ENCODE data around the gene BAK1.
"Not testable (repeated sequence)": the region's sequence is repeated elsewhere in the genome, so short reads cannot be mapped to it uniquely, and the experiment has no call there.

BAK1 gene

GRCh38 chr6:33551538-33551937 lies 28.5 kb downstream of the BAK1 start:
- DNase-seq (ENCODE audit: low read depth) = no peak

- no peak for DNase-seq (ENCODE audit: low read depth)
Measured at GRCh38 chr6:33549896-33550295, 30.2 kb downstream of the BAK1 start.

- no peak for DNase-seq (ENCODE audit: low read depth)
Measured at GRCh38 chr6:33549196-33549595, 30.9 kb downstream of the BAK1 start.

GRCh38 chr6:33547499-33547898 lies 32.6 kb downstream of the BAK1 start:
- no peak for DNase-seq (ENCODE audit: low read depth)

- no peak for DNase-seq (ENCODE audit: low read depth)
Measured at GRCh38 chr6:33546766-33547165, 33.3 kb downstream of the BAK1 start.

GRCh38 chr6:33545292-33545691 lies 34.8 kb downstream of the BAK1 start:
- DNase-seq (ENCODE audit: low read depth) = not testable (repeated sequence)

GRCh38 chr6:33543116-33543515 lies 37.0 kb downstream of the BAK1 start:
- no peak for DNase-seq (ENCODE audit: low read depth)

- DNase-seq (ENCODE audit: low read depth) = no peak
Measured at GRCh38 chr6:33540768-33541167, 39.3 kb downstream of the BAK1 start.

GRCh38 chr6:33534702-33535101 lies 45.4 kb downstream of the BAK1 start:
- no peak for DNase-seq (ENCODE audit: low read depth)

- not testable (repeated sequence) for DNase-seq (ENCODE audit: low read depth)
Measured at GRCh38 chr6:33533163-33533869, 46.8 kb downstream of the BAK1 start.

- DNase-seq (ENCODE audit: low read depth) = not testable (repeated sequence)
Measured at GRCh38 chr6:33532431-33532830, 47.6 kb downstream of the BAK1 start.

GRCh38 chr6:33530617-33531016 lies 49.5 kb downstream of the BAK1 start:
- DNase-seq (ENCODE audit: low read depth) = not testable (repeated sequence)

Measured in CMK (cell line).